Measurements from ENCODE around the gene PFAS.
"Not testable (repeated sequence)": the region's sequence is repeated elsewhere in the genome, so short reads cannot be mapped to it uniquely, and the experiment has no call there.

Gene PFAS, protein sequence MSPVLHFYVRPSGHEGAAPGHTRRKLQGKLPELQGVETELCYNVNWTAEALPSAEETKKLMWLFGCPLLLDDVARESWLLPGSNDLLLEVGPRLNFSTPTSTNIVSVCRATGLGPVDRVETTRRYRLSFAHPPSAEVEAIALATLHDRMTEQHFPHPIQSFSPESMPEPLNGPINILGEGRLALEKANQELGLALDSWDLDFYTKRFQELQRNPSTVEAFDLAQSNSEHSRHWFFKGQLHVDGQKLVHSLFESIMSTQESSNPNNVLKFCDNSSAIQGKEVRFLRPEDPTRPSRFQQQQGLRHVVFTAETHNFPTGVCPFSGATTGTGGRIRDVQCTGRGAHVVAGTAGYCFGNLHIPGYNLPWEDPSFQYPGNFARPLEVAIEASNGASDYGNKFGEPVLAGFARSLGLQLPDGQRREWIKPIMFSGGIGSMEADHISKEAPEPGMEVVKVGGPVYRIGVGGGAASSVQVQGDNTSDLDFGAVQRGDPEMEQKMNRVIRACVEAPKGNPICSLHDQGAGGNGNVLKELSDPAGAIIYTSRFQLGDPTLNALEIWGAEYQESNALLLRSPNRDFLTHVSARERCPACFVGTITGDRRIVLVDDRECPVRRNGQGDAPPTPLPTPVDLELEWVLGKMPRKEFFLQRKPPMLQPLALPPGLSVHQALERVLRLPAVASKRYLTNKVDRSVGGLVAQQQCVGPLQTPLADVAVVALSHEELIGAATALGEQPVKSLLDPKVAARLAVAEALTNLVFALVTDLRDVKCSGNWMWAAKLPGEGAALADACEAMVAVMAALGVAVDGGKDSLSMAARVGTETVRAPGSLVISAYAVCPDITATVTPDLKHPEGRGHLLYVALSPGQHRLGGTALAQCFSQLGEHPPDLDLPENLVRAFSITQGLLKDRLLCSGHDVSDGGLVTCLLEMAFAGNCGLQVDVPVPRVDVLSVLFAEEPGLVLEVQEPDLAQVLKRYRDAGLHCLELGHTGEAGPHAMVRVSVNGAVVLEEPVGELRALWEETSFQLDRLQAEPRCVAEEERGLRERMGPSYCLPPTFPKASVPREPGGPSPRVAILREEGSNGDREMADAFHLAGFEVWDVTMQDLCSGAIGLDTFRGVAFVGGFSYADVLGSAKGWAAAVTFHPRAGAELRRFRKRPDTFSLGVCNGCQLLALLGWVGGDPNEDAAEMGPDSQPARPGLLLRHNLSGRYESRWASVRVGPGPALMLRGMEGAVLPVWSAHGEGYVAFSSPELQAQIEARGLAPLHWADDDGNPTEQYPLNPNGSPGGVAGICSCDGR (N-terminal part only)

GRCh38 chr17:8248751-8249607 lies at the start of gene PFAS:
Gene PFAS, plus strand, starts transcription at chr17:8249289. Its CDS starts 4,649 bp downstream, at chr17:8253938.
- peak; percentile 74 for TF ChIP-seq POLR2A (IDR thresholded peaks at IDR 0.05; ENCODE audit: low read depth, low read length)
- DNase-seq (ENCODE audit: insufficient read length, low spot score) (peak; percentile 89), FAIRE-seq (peak; percentile 72)

GRCh38 chr17:8204761-8205555 lies 44.1 kb upstream of the PFAS start:
- TF ChIP-seq POLR2A (IDR thresholded peaks at IDR 0.05; ENCODE audit: low read depth, low read length): no peak
- DNase-seq (ENCODE audit: insufficient read length, low spot score) (no peak), FAIRE-seq (no peak)

GRCh38 chr17:8206536-8206935 lies 42.6 kb upstream of the PFAS start:
- FAIRE-seq: no peak
- DNase-seq (ENCODE audit: insufficient read length, low spot score): no peak
- TF ChIP-seq POLR2A (IDR thresholded peaks at IDR 0.05; ENCODE audit: low read depth, low read length): no peak

- DNase-seq (ENCODE audit: insufficient read length, low spot score) (peak; percentile 84), FAIRE-seq (peak; percentile 55)
- peak; percentile 91 for TF ChIP-seq POLR2A (IDR thresholded peaks at IDR 0.05; ENCODE audit: low read depth, low read length)
Measured at GRCh38 chr17:8209907-8210760, 39.0 kb upstream of the PFAS start, which contains the start of gene AURKB. Gene AURKB, minus strand, starts transcription at chr17:8210575. Its CDS starts 351 bp downstream, at chr17:8210224.

DNA sequence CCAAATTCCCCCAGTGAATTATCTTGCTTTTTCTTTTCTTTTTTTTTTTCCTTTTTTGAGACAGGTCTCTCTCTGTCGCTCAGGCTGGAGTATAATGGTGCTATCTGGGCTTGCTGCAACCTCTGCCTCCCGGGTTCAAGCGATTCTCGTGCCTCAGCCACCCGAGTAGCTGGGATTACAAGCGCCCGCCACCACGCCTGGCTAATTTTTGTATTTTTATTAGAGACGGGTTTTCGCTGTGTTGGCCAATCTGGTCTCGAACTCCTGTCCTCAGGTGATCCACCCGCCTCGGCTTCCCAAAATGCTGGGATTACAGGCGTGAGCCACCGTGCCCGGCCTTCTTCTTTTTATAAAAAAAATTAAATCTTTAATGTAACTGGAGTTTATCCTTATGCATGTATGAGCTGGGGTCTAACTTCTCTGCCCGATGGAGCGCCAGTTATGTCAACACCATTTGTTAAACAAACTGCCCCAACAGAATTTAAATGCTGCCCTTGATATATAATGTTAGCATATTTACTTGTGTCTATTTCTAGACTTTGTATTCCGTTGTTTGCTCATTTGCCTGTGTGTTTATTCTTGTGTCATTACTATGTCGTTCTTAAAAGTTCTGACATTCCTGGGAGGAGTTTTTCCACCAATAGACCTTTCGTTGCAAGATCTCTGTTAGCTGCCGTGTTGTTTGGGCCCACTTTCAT lies 38.2 kb upstream of the PFAS start:
- DNase-seq (ENCODE audit: insufficient read length, low spot score) (no peak), FAIRE-seq (no peak)
- no peak for TF ChIP-seq POLR2A (IDR thresholded peaks at IDR 0.05; ENCODE audit: low read depth, low read length)

DNA sequence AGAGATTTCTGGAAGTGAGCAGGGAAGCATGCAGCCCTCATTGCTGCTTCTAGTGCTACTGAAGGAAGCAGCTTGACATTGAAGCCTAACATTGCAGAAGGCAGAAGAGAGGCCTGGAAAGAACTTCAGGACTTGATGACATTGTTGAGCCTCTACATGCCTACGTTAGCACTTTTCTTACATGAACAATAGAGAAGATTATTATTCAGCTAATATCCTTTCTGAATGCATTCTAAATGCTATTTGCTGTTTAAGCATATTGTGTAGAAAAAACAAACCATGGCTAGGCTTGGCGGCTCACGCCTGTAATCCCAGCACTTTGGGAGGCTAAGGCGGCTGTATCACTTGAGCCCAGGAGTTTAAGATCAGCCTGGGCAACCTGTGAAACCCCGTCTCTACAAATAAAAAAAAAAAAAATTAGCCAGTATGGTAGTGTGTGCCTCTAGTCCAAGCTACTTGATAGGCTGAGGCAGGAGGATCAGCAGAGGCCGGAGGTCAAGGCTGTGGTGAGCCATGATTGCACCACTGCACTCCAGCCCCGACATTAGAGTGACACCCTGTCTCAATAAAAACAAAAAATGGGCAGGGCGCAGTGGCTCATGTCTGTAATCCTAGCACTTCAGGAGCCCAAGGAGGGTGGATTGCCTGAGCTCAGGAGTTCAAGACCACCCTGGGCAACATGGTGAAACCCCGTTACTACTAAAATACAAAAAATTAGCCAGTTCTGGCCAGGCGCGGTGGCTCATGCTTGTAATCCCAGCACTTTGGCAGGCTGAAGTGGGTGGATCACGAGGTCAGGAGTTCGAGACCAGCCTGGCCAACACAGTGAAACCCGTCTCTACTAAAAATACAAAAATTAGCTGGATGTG lies 36.5 kb upstream of the PFAS start:
- DNase-seq (ENCODE audit: insufficient read length, low spot score): no peak
- FAIRE-seq: no peak
- no peak for TF ChIP-seq POLR2A (IDR thresholded peaks at IDR 0.05; ENCODE audit: low read depth, low read length)

DNA sequence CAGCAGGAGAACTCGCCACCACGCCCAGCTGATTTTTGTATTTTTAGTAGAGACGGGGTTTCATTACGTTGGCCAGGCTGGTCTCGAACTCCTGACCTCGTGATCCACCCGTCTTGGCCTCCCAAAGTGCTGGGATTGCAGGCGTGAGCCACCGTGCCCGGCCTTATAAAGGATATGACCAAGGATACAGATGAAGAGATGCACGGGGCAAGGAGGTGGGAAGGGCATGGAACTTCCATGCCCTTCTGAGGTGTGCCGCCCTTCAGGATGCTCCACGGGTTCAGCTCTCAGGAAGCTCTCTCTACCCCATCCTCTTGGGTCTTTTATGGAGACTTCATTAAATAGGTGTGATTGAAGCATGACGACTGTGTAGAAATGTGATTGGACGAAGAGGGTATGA lies 35.1 kb upstream of the PFAS start:
- FAIRE-seq; DNase-seq (ENCODE audit: insufficient read length, low spot score): not testable (repeated sequence)

DNA sequence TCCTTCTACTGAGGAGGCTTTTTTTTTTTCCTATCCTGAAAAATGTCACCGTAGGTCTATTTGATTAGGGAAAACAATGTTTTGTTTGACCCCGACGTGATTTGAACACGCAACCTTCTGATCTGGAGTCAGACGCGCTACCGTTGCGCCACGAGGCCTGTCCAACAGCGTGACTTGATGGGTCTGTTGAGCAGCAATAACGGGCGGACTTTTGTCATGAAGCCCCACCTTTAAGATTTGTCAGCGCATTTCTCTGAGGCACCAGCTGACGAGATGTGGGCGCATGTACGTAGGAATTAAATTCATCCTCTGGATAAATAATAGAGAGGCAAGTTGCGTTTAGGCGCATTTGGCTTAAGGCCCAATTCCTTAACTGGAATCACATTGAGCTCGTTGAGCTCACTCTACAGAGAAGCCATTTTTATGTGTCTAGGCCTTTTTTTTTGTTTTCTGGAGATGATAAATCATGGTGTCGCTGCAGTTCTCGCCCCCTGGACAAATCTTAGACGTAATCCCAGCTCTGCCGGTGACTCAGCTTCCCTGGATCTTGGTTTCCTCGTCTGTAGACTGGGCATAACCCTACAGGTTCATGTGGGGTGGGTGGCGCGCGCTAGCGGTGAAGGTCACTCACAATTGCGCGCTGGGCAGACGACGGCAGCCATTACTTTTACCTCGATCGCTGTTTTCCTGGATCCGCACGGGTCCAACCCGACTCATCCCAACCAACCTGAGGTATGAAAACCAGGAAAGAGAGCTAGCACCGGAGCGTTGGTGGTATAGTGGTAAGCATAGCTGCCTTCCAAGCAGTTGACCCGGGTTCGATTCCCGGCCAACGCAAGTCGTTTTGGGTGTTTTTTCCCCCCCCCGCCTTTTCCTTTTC lies 28.1 kb upstream of the PFAS start:
- TF ChIP-seq POLR2A (IDR thresholded peaks at IDR 0.05; ENCODE audit: low read depth, low read length): no peak
- FAIRE-seq: no peak
- peak; percentile 48 for DNase-seq (ENCODE audit: insufficient read length, low spot score)

Measured in H54 (cell line).